Stimulated activated CD8-positive, alpha-beta memory T cell treated with anti-CD3 and anti-CD28 coated beads, Interleukin-15, amount 100 ng/mL, for 24 hours (primary cell): Measurements from ENCODE around the gene TMPRSS6.

ENCODE experiments used
- DNase-seq: peaks from one replicate; pipeline ENCODE4 v3.0.0-alpha.2; 2020; ENCODE audit warnings: low read depth

Gene TMPRSS6

GRCh38 chr22:37028692-37029674, 80.5 kb downstream of the TMPRSS6 start:
- DNase-seq, result no peak

- DNase-seq, result no peak
These were observed 82.0 kb downstream of the TMPRSS6 start for GRCh38 chr22:37027556-37027955.

DNA sequence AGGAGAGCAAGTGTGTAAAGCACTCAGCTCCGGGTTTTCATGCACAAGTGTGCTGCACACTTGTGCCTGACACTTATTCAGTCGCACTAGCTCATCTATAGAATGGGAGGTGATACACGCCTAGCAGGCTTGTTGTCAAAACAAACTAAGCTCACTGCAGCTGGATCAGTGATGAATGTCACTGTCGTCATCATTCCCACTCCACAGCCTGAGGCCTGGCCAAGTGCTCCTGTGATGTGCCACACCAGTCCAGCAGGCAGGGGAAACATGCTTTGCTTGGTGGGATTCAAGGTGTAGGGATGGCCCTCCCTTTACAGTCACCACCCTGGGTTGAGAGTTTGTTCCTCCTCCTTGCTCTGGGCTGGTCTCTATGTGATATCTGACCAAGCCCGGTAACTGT, 83.2 kb downstream of the TMPRSS6 start:
- DNase-seq, result no peak

- no peak for DNase-seq
These were observed 83.9 kb downstream of the TMPRSS6 start for GRCh38 chr22:37025500-37026070.

- DNase-seq, result no peak
These were observed 85.0 kb downstream of the TMPRSS6 start for GRCh38 chr22:37024339-37025157.

GRCh38 chr22:37023743-37024338, 85.7 kb downstream of the TMPRSS6 start:
- DNase-seq, result no peak

DNA sequence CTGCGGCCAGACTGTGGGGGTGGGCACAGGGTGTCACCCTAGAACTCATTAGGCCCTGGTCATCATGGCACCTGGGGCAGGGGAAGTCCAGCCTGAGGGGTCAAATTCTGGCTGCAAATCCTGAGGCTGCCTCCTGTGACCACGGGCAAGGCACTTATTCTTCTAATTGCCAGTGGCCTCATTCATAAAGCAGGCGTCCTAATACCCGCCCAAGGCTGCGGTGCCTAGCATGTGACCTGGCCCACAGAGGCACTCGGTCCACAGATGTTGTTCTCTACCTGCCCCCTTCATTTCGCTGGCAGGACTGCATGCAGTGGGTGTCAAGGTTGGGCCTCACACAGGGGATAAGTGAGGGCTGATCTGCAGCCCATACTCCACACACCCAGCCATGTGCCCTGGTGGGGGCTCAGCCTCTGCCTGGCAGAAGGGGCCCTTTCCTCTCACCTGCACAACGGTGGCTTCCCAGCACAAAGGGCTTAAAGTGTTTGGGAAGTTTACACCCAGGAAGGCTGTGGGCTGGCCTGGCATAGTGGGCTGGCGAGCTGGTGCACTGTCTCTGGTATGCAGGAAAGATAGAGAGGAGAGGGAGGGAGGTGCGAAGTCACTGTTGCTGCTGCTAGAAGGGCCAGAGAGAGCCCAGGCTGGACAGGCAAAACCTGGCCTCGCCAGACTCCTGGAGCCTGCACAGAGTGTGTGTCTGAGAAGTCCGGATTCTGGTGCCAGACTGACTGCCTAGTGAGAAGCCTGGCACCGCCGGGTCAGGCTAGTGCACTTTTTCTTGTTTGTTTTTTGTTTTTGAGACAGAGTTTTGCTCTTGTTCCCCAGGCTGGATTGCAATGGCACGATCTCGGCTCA, 86.8 kb downstream of the TMPRSS6 start:
- DNase-seq, result no peak

GRCh38 chr22:37021710-37022482, 87.6 kb downstream of the TMPRSS6 start:
- peak; percentile 29 for DNase-seq

GRCh38 chr22:37021041-37021440, 88.5 kb downstream of the TMPRSS6 start:
- DNase-seq, result no peak

- no peak for DNase-seq
These were observed 89.4 kb downstream of the TMPRSS6 start for GRCh38 chr22:37020192-37020479.

DNA sequence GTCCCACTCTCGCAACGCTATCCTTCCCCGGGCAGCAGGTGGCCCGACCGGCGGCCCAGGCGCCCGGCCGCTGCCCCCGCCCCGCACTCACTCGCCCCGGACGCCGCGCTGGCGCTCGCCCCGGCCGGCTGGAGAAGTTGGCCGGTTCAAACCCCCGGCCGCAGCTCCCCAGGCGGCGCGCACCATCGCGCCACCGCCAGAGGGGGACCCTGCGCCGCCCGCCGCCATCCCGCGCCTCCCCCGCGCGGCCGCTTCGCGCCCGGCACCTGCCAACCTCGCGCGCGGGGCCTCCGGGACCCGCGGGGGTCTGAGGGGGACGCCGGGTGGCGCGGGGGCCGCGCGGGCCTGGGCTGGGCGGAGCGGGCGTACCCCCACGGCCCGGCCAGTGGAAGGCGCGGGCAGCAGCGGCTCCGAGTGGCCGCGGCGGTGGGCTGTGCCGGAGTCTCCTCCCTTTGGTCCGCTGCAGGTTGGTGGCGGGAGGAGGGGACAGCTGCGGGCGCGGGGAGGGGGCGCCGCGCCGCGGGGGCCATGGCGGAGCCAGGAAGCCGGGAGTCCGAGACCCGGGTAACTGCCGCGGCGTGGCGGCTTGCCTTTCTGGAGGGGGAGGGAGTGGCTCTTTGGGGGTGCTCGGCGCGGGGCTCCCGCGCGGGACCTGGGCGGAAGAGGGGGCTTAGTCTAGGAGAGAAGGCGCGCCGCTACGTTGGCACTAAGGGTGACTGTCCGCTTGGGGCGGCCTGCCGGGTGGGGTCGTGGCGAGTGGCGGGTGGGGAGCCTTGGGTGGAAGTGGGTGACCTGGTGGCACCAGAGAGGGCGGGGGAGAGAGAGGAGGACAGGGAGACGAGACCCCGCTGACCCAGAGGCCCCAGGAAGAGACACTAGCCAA, 90.0 kb downstream of the TMPRSS6 start, which contains the start of the genes MPST and TST:
MPST (plus strand) TSS at position 434 of the 883 bp plus-strand sequence; CDS start at position 529, 95 bp downstream.
TST (minus strand) TSS at position 139 of the 883 bp plus-strand sequence. CDS start 715 bp downstream, outside the sequence.
- DNase-seq, result peak; percentile 11

DNA sequence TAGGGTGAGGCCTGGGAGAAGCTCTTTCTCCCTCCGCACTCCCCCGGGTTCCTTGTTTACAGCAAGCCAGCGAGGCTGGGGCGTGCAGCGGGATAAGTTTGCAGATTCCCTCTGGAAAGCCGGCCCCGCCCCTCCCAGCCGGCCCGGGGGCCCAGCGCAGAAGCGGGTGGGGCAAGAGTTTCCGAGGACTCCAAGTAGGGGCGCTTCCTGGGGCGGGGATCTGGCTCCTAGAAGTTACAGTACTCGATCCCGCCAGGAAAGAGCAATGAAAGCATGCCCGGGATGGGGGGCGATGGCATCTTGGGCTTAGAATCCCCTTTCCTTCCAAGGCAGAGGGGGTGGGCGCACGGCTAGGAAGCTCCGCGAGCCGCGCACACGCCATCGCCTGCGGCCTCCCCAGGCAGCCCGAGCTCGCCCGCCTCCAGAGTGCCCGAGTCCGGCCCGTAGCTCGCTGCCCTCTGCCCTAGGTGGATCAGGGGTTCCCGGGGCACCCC, 90.7 kb downstream of the TMPRSS6 start:
- DNase-seq, result no peak

- no peak for DNase-seq
These were observed 91.3 kb downstream of the TMPRSS6 start for GRCh38 chr22:37018086-37018814.

GRCh38 chr22:37017356-37017755, 92.2 kb downstream of the TMPRSS6 start:
- no peak for DNase-seq

- no peak for DNase-seq
These were observed 93.2 kb downstream of the TMPRSS6 start for GRCh38 chr22:37016134-37016910.

DNA sequence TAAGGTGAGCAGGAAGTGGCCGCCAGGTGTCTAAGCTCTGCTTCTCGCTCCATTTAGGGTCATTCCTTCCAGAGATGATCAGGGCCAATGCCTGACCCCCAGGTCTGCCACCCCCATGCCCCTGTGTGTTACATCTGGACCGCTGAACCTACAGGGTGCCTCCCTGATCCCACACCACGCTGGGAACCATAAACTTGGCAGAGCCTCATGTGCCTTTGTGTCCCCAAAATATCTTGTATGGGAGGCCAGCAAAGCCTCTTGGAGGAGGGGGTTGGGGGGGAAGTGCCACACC, 94.0 kb downstream of the TMPRSS6 start:
- DNase-seq, result no peak
